Body of pancreas (tissue), 4 donors: ENCODE data around the gene SPIRE2. TPM values are rescaled to one million over a fixed set of nuclear protein-coding genes. Genes with fewer than 3 reads are reported as not detected.

Experiments
- ATAC-seq: fragments of 150-250 bp; one replicate; pipeline ENCODE4 v1.9.1; 2016
- DNase-seq, 4 donors: peaks; one replicate each; pipeline ENCODE4 v3.0.0-alpha.2; 2019
- H3K27ac ChIP-seq, 4 donors: fragments of 200-600 bp; sonication (generic); 1 replicate in 3 of 4; 2 replicates in 1 of 4; pipeline versions ENCODE4 v1.5.1 to v1.6.1; 2016 to 2019; ENCODE audit warnings: mild to moderate bottlenecking in 1 of 4, mixed read lengths in 1 of 4, moderate library complexity in 1 of 4
- H3K27me3 ChIP-seq, 2 donors: fragments of 200-600 bp; sonication (generic); one replicate each; pipeline ENCODE4 v1.6.0; 2016; ENCODE audit warnings: mild to moderate bottlenecking in 1 of 2
- H3K36me3 ChIP-seq, 2 donors: fragments of 200-600 bp; sonication (generic); replicated peaks in 1 of 2; 2 replicates each; pipeline ENCODE4 v1.5.1; 2016; ENCODE audit warnings: low read depth in 2 of 2; ENCODE audit not compliant: insufficient read depth in 1 of 2
- H3K4me1 ChIP-seq: fragments of 200-600 bp; sonication (generic); one replicate; pipeline ENCODE4 v1.6.0; 2016
- H3K4me3 ChIP-seq, 2 donors: fragments of 200-600 bp; sonication (generic); 1 replicate in 1 of 2; 2 replicates in 1 of 2; pipeline ENCODE4 v1.5.1; 2016 to 2019
- H3K9me3 ChIP-seq, 3 donors: fragments of 200-600 bp; sonication (generic); 1 replicate in 2 of 3; 2 replicates in 1 of 3; pipeline ENCODE4 v1.5.1; 2016
- CTCF ChIP-seq, 7 experiments: fragments of 450-650 bp in 4 of 7; fragments of 200-600 bp in 3 of 7; sonication (generic) in 3 of 7; IDR thresholded peaks; one replicate each; pipeline ENCODE4 v1.5.1; 2016 to 2019; ENCODE audit warnings: antibody characterized with exemption in 7 of 7
- POLR2A ChIP-seq, 3 donors: fragments of 450-650 bp; IDR thresholded peaks; one replicate each; pipeline ENCODE4 v1.6.1; 2016; ENCODE audit warnings: antibody characterized with exemption in 3 of 3, mild to moderate bottlenecking in 2 of 3
- WGBS, 2 donors: methylation state at CpG; one replicate each; pipeline ENCODE4 v1.1.5; 2017; 5-methylcytosine and 5-hydroxymethylcytosine counted together
- intact Hi-C: fragments of 100-400 bp; cut with DNase I; formaldehyde crosslinking; loops from one replicate; pipeline ENCODE4 v1.15.1; 2023
- total RNA-seq, 2 donors: library from RNA; depleted of rRNA; stranded (reverse); fragments of >200 nt; gene quantifications; one replicate each; pipeline ENCODE4 v1.1.0, GENCODE V29; 2016

The SPIRE2 gene
- total RNA-seq, 2 donors from 2014 or later = 7.3 to 7.6 TPM

- no peaks in the 10 kb centered on the region for H3K9me3 ChIP-seq
- WGBS, 2 donors = 51 to 58% methylated on average over 19 to 26 of the region's 26 CpGs
- H3K27ac ChIP-seq = no peak overlapping the region
- ATAC-seq (no peak), DNase-seq (no peak)
- TF ChIP-seq POLR2A (IDR thresholded peaks at IDR 0.05) = no peak
- no peaks in the 10 kb centered on the region for H3K27me3 ChIP-seq
- H3K36me3 ChIP-seq = no peaks in the 10 kb centered on the region
- no peak overlapping the region for H3K4me3 ChIP-seq
- intact Hi-C loops = no loop called here
- H3K4me1 ChIP-seq = peaks cover 7% of the 10 kb centered on the region
Observed at GRCh38 chr16:89847051-89847939, 19.0 kb downstream of the SPIRE2 start.

- Histone ChIP-seq H3K27me3 (no peaks in the 10 kb centered on the region), H3K36me3 (no peaks in the 10 kb centered on the region), H3K4me1 (peaks cover 7% of the 10 kb centered on the region), H3K27ac (no peak overlapping the region), H3K4me3 (no peak overlapping the region), H3K9me3 (no peaks in the 10 kb centered on the region)
- TF ChIP-seq POLR2A (IDR thresholded peaks at IDR 0.05) = no peak
- TF ChIP-seq CTCF (IDR thresholded peaks at IDR 0.05) = no peak
- 33 to 51% methylated on average over 4 to 14 of the region's 14 CpGs for WGBS, 2 donors
- intact Hi-C loops = no loop called here
- no peak for DNase-seq
- ATAC-seq = no peak
Observed at GRCh38 chr16:89847940-89848297, 19.6 kb downstream of the SPIRE2 start.

GRCh38 chr16:89848974-89849373 is 20.7 kb downstream of the SPIRE2 start:
- no peak for ATAC-seq
- no peak for DNase-seq
- TF ChIP-seq CTCF (IDR thresholded peaks at IDR 0.05) (no peak), POLR2A (IDR thresholded peaks at IDR 0.05) (no peak)

GRCh38 chr16:89853306-89853993 is 25.2 kb downstream of the SPIRE2 start:
- Histone ChIP-seq H3K4me3 (no peak overlapping the region), H3K27me3 (no peaks in the 10 kb centered on the region), H3K9me3 (no peaks in the 10 kb centered on the region), H3K36me3 (no peaks in the 10 kb centered on the region), H3K4me1 (no peaks in the 10 kb centered on the region), H3K27ac (no peak overlapping the region)
- ATAC-seq (no peak), DNase-seq (no peak)
- 86 to 93% methylated on average over 6 to 21 of the region's 21 CpGs for whole genome bisulfite sequencing, 2 donors
- intact Hi-C loops = no loop called here
- TF ChIP-seq CTCF (IDR thresholded peaks at IDR 0.05) = no peak
- TF ChIP-seq POLR2A (IDR thresholded peaks at IDR 0.05) = no peak

More at GRCh38 chr16:89848974-89849373, 20.7 kb downstream of the SPIRE2 start:
- WGBS, 2 donors = 78 to 90% methylated on average over 5 to 10 of the region's 11 CpGs
- Histone ChIP-seq H3K27ac (no peak overlapping the region), H3K9me3 (no peaks in the 10 kb centered on the region), H3K27me3 (no peaks in the 10 kb centered on the region), H3K36me3 (no peaks in the 10 kb centered on the region), H3K4me1 (peaks cover 7% of the 10 kb centered on the region), H3K4me3 (no peak overlapping the region)
- intact Hi-C loops = no loop called here

GRCh38 chr16:89855301-89855945 is 27.1 kb downstream of the SPIRE2 start:
- intact Hi-C loops = no loop called here
- H3K36me3 ChIP-seq = no peaks in the 10 kb centered on the region
- TF ChIP-seq CTCF (IDR thresholded peaks at IDR 0.05) (no peak), POLR2A (IDR thresholded peaks at IDR 0.05) (no peak)
- no peaks in the 10 kb centered on the region for H3K9me3 ChIP-seq
- no peak overlapping the region for H3K4me3 ChIP-seq
- ATAC-seq (no peak), DNase-seq (no peak)
- H3K27ac ChIP-seq = no peak overlapping the region
- 87 to 100% methylated on average over 1 to 26 of the region's 26 CpGs for WGBS, 2 donors
- H3K27me3 ChIP-seq = no peaks in the 10 kb centered on the region
- H3K4me1 ChIP-seq = no peaks in the 10 kb centered on the region
